ENCODE results near the gene PNMT. TPM values are rescaled to one million over a fixed set of nuclear protein-coding genes. Genes with fewer than 3 reads are reported as not detected.

Gene PNMT
- total and polyA plus RNA-seq, 2 of the 8 experiments (the other 6 are each of a cell fraction or from before 2014, with no cell fraction given), result 5.6 to 10.9 TPM

GRCh38 chr17:39705786-39706348 lies 37.6 kb downstream of the PNMT start (continued):
- TF ChIP-seq USF2 (IDR thresholded peaks at IDR 0.05; ENCODE audit: low read length) (no peak), CTBP2 (IDR thresholded peaks at IDR 0.05; ENCODE audit: borderline replicate concordance, insufficient read depth, insufficient read length, low read length) (no peak), EP300 (IDR thresholded peaks at IDR 0.05; ENCODE audit: borderline replicate concordance in 1 of 2, low read depth in 2 of 2, low read length in 2 of 2) (no peak), RFX5 (IDR thresholded peaks at IDR 0.05; ENCODE audit: borderline replicate concordance, low read depth, low read length) (no peak), TAF1 (IDR thresholded peaks at IDR 0.05; ENCODE audit: low read depth, low read length) (no peak), BACH1 (IDR thresholded peaks at IDR 0.05; ENCODE audit: low read length) (no peak), EGR1 (IDR thresholded peaks at IDR 0.05; ENCODE audit: borderline replicate concordance, low read depth, low read length) (no peak)
